ENCODE measurements around the gene SEMA3F. TPM values are rescaled to one million over a fixed set of nuclear protein-coding genes. Genes with fewer than 3 reads are reported as not detected.

The SEMA3F gene
- polyA plus RNA-seq, 1 experiment: 11.4 TPM

- no peak for DNase-seq (ENCODE audit: low read depth)
- ChIA-PET POLR2A (no interaction called here), CTCF (interaction anchor here (0.9 to 1.4 kb wide), 3 partner anchors 18 to 33 kb away, joined by 3 to 4 read pairs (median 4); no protein-coding TSS in a partner anchor)
- no peaks in the 10 kb centered on the region for H3K36me3 ChIP-seq (ENCODE audit: control insufficient read depth, insufficient read depth, low read length)
- peaks cover 4% of the 10 kb centered on the region; the same call in 1 of the 2 replicates for H3K27me3 ChIP-seq (ENCODE audit: control insufficient read depth, insufficient read depth, low read length)
- H3K4me3 ChIP-seq (ENCODE audit: low read depth, low read length): peak overlapping the region; percentile 42
- 0 out of 2 replicates have a peak, but pooled peaks have one; percentile 2 for TF ChIP-seq CTCF (IDR thresholded peaks at IDR 0.05; ENCODE audit: insufficient read depth, low read depth, low read length)
Measured at GRCh38 chr3:50154476-50154839, 666 bp upstream of the SEMA3F start.

- no peak for DNase-seq (ENCODE audit: low read depth)
- no peaks in the 10 kb centered on the region for H3K36me3 ChIP-seq (ENCODE audit: control insufficient read depth, insufficient read depth, low read length)
- peak overlapping the region; percentile 42 for H3K4me3 ChIP-seq (ENCODE audit: low read depth, low read length)
- ChIA-PET POLR2A (no interaction called here), CTCF (interaction anchor here (1.1 to 3.6 kb wide), 6 partner anchors 17 to 71 kb away, joined by 3 to 24 read pairs (median 8); no protein-coding TSS in a partner anchor)
- TF ChIP-seq CTCF (IDR thresholded peaks at IDR 0.05; ENCODE audit: insufficient read depth, low read depth, low read length): no peak
- H3K27me3 ChIP-seq (ENCODE audit: control insufficient read depth, insufficient read depth, low read length): peaks cover 4% of the 10 kb centered on the region; the same call in 1 of the 2 replicates
Measured at GRCh38 chr3:50155491-50155878, 361 bp downstream of the SEMA3F start.

GRCh38 chr3:50155891-50156290 is 767 bp downstream of the SEMA3F start:
- POLR2A ChIA-PET: no interaction called here
- TF ChIP-seq CTCF (IDR thresholded peaks at IDR 0.05; ENCODE audit: insufficient read depth, low read depth, low read length): no peak
- DNase-seq (ENCODE audit: low read depth): no peak
- Histone ChIP-seq H3K4me3 (ENCODE audit: low read depth, low read length) (peak overlapping the region; percentile 42), H3K36me3 (ENCODE audit: control insufficient read depth, insufficient read depth, low read length) (no peaks in the 10 kb centered on the region), H3K27me3 (ENCODE audit: control insufficient read depth, insufficient read depth, low read length) (peaks cover 4% of the 10 kb centered on the region; the same call in 1 of the 2 replicates)
- CTCF ChIA-PET: interaction anchor here (1.0 to 3.6 kb wide), 10 partner anchors 8 to 70 kb away, joined by 3 to 24 read pairs (median 5); no protein-coding TSS in a partner anchor

- DNase-seq (ENCODE audit: low read depth): no peak
- Histone ChIP-seq H3K27me3 (ENCODE audit: control insufficient read depth, insufficient read depth, low read length) (peaks cover 4% of the 10 kb centered on the region; the same call in 1 of the 2 replicates), H3K36me3 (ENCODE audit: control insufficient read depth, insufficient read depth, low read length) (no peaks in the 10 kb centered on the region; the same call in 1 of the 2 replicates), H3K4me3 (ENCODE audit: low read depth, low read length) (peak overlapping the region; percentile 43)
- CTCF ChIA-PET: interaction anchor here (0.6 to 3.6 kb wide), 13 partner anchors 9 to 318 kb away, joined by 3 to 24 read pairs (median 4); no protein-coding TSS in a partner anchor
- no peak for TF ChIP-seq CTCF (IDR thresholded peaks at IDR 0.05; ENCODE audit: insufficient read depth, low read depth, low read length)
- POLR2A ChIA-PET: interaction anchor here (0.5 kb wide), 1 partner anchor 58 kb away, joined by 8 read pairs; no protein-coding TSS in a partner anchor
Measured at GRCh38 chr3:50156549-50157493, 1.7 kb downstream of the SEMA3F start.

Measured in BJ (cell line).